HG03025 (cell line): ENCODE measurements around the gene OSBP2.

Source experiments
- ATAC-seq: cut with Tn5 transposase; IDR thresholded peaks from one replicate; pipeline ENCODE4 v1.9.1; 2021; ENCODE audit warnings: mild to moderate bottlenecking, moderate library complexity; ENCODE audit not compliant: unreplicated experiment, low FRiP score

OSBP2 gene

GRCh38 chr22:30802202-30803166, 107.8 kb downstream of the OSBP2 start:
- ATAC-seq = no peak

GRCh38 chr22:30803679-30804078, 109.0 kb downstream of the OSBP2 start:
- ATAC-seq = no peak

GRCh38 chr22:30804626-30805025, 110.0 kb downstream of the OSBP2 start:
- no peak for ATAC-seq

- no peak for ATAC-seq
Observed at GRCh38 chr22:30806391-30806861, 111.8 kb downstream of the OSBP2 start.

GRCh38 chr22:30809086-30809485, 114.4 kb downstream of the OSBP2 start:
- no peak for ATAC-seq

- no peak for ATAC-seq
Observed at GRCh38 chr22:30810105-30810504, 115.4 kb downstream of the OSBP2 start.

- no peak for ATAC-seq
Observed at GRCh38 chr22:30813936-30814335, 119.3 kb downstream of the OSBP2 start.

- no peak for ATAC-seq
Observed at GRCh38 chr22:30816413-30816812, 121.7 kb downstream of the OSBP2 start.

- ATAC-seq = no peak
Observed at GRCh38 chr22:30821381-30821780, 126.7 kb downstream of the OSBP2 start.

GRCh38 chr22:30821863-30822215, 127.2 kb downstream of the OSBP2 start:
- ATAC-seq = no peak

- ATAC-seq = no peak
Observed at GRCh38 chr22:30822216-30823014, 127.7 kb downstream of the OSBP2 start.

GRCh38 chr22:30823015-30823370, 128.3 kb downstream of the OSBP2 start:
- no peak for ATAC-seq

GRCh38 chr22:30824096-30824495, 129.4 kb downstream of the OSBP2 start:
- ATAC-seq = no peak

GRCh38 chr22:30824711-30825110, 130.0 kb downstream of the OSBP2 start:
- ATAC-seq = no peak

- ATAC-seq = no peak
Observed at GRCh38 chr22:30825711-30826505, 131.2 kb downstream of the OSBP2 start.

- no peak for ATAC-seq
Observed at GRCh38 chr22:30826670-30827355, 132.1 kb downstream of the OSBP2 start.

- no peak for ATAC-seq
Observed at GRCh38 chr22:30827646-30828045, 133.0 kb downstream of the OSBP2 start.

- ATAC-seq = no peak
Observed at GRCh38 chr22:30828187-30829155, 133.8 kb downstream of the OSBP2 start.
